GM18951 (cell line): ENCODE measurements around the gene GNAL.

Experiments used
- POLR2A ChIP-seq: IDR thresholded peaks from 4 replicates; pipeline ENCODE4 v1.6.1; 2011; ENCODE audit warnings: mild to moderate bottlenecking; ENCODE audit not compliant: insufficient read length, insufficient read depth; ENCODE audit errors: extremely low read depth
- in situ Hi-C: fragments of 300-500 bp; cut with MboI; formaldehyde crosslinking; loops from one replicate; pipeline ENCODE4 v1.12.0; 2022; ENCODE audit warnings: low sequenced_read_pairs, mixed read lengths, inconsistent platforms; ENCODE audit not compliant: unreplicated experiment

GNAL gene

GRCh38 chr18:11808001-11808855, 119.2 kb downstream of the GNAL start:
- no peak for TF ChIP-seq POLR2A
- in situ Hi-C loops, result no loop called here

- no peak for TF ChIP-seq POLR2A
- in situ Hi-C loops, result no loop called here
Observed at GRCh38 chr18:11809895-11810294, 120.8 kb downstream of the GNAL start.

- in situ Hi-C loops, result no loop called here
- TF ChIP-seq POLR2A, result no peak
Observed at GRCh38 chr18:11810379-11810778, 121.3 kb downstream of the GNAL start.

- TF ChIP-seq POLR2A, result no peak
- in situ Hi-C loops, result no loop called here
Observed at GRCh38 chr18:11811009-11811408, 121.9 kb downstream of the GNAL start.

- in situ Hi-C loops, result no loop called here
- TF ChIP-seq POLR2A, result no peak
Observed at GRCh38 chr18:11817229-11817628, 128.2 kb downstream of the GNAL start.

- no peak for TF ChIP-seq POLR2A
- in situ Hi-C loops, result no loop called here
Observed at GRCh38 chr18:11818486-11819203, 129.6 kb downstream of the GNAL start.

GRCh38 chr18:11819938-11820337, 130.9 kb downstream of the GNAL start:
- in situ Hi-C loops, result no loop called here
- no peak for TF ChIP-seq POLR2A

GRCh38 chr18:11820697-11821096, 131.6 kb downstream of the GNAL start:
- in situ Hi-C loops, result no loop called here
- TF ChIP-seq POLR2A, result no peak

- TF ChIP-seq POLR2A, result no peak
- in situ Hi-C loops, result no loop called here
Observed at GRCh38 chr18:11821208-11821607, 132.1 kb downstream of the GNAL start.

- TF ChIP-seq POLR2A, result no peak
- in situ Hi-C loops, result no loop called here
Observed at GRCh38 chr18:11821643-11822237, 132.7 kb downstream of the GNAL start.

- no peak for TF ChIP-seq POLR2A
- in situ Hi-C loops, result no loop called here
Observed at GRCh38 chr18:11823545-11823944, 134.5 kb downstream of the GNAL start.

GRCh38 chr18:11826836-11827235, 137.8 kb downstream of the GNAL start:
- in situ Hi-C loops, result no loop called here
- no peak for TF ChIP-seq POLR2A

- in situ Hi-C loops, result no loop called here
- no peak for TF ChIP-seq POLR2A
Observed at GRCh38 chr18:11828786-11829432, 139.8 kb downstream of the GNAL start.
